Endothelial cell (in vitro differentiated cells): ENCODE measurements around the gene KATNB1. TPM values are rescaled to one million over a fixed set of nuclear protein-coding genes. Genes with fewer than 3 reads are reported as not detected.

Source experiments
- DNase-seq: peaks from one replicate; pipeline ENCODE4 v3.0.0; 2021; ENCODE audit warnings: low spot score
- H3K27ac Mint-ChIP-seq: one replicate; pipeline ENCODE4 v1.8.0; 2021; ENCODE audit warnings: mixed read lengths, inconsistent platforms; ENCODE audit not compliant: unreplicated experiment
- H3K27me3 Mint-ChIP-seq: one replicate; pipeline ENCODE4 v1.8.0; 2021; ENCODE audit warnings: mild to moderate bottlenecking, moderate library complexity, mixed read lengths, inconsistent platforms; ENCODE audit not compliant: unreplicated experiment
- H3K36me3 Mint-ChIP-seq: one replicate; pipeline ENCODE4 v1.8.0; 2021; ENCODE audit warnings: mild to moderate bottlenecking, low read depth, mixed read lengths, inconsistent platforms; ENCODE audit not compliant: unreplicated experiment
- H3K4me1 Mint-ChIP-seq: one replicate; pipeline ENCODE4 v1.8.0; 2021; ENCODE audit warnings: mild to moderate bottlenecking, mixed read lengths, inconsistent platforms; ENCODE audit not compliant: unreplicated experiment
- H3K4me3 Mint-ChIP-seq: one replicate; pipeline ENCODE4 v1.8.0; 2021; ENCODE audit warnings: mild to moderate bottlenecking, mixed read lengths, inconsistent platforms; ENCODE audit not compliant: unreplicated experiment
- H3K9me3 Mint-ChIP-seq: one replicate; pipeline ENCODE4 v1.8.0; 2021; ENCODE audit warnings: mixed read lengths, inconsistent platforms; ENCODE audit not compliant: unreplicated experiment
- total RNA-seq: library from RNA; stranded (reverse); fragmentation: NEBNext Ultra II Directional; extraction: Animal tissue kit (Norgen Biotek cat#: 25700); gene quantifications from one replicate; pipeline ENCODE4 v1.2.1, GENCODE V29; 2021; ENCODE audit not compliant: unreplicated experiment
- TF ChIP-seq, protein P1 (sequence below): fragments of 200-600 bp; sonication (generic); IDR thresholded peaks from one replicate; pipeline ENCODE4 v1.5.0; 2021; ENCODE audit warnings: antibody characterized with exemption; ENCODE audit not compliant: unreplicated experiment

Gene KATNB1
- total RNA-seq, 1 donor from 2014 or later = 29.2 TPM

DNA sequence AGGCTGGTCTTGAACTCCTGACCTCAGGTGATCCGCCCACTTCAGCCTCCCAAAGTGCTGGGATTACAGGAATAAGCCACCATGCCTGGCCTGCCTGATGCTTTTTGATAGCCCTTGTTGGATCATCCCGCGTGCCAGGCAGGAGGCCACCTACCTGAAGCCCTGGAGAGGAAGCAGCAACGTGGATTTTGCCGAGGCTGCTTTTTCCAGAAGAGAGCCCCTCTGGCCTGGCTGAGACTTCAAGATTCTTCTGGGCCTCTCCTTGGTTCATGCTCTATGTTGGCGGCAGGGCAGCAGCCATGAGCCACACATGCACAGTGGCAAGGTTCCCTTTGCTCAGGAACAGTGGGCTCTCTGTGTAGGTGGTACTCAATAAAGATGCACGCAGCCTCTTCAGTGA lies 11.5 kb downstream of the KATNB1 start:
- Mint-ChIP-seq H3K27ac (no peak overlapping the region), H3K4me1 (no peaks in the 10 kb centered on the region)

DNA sequence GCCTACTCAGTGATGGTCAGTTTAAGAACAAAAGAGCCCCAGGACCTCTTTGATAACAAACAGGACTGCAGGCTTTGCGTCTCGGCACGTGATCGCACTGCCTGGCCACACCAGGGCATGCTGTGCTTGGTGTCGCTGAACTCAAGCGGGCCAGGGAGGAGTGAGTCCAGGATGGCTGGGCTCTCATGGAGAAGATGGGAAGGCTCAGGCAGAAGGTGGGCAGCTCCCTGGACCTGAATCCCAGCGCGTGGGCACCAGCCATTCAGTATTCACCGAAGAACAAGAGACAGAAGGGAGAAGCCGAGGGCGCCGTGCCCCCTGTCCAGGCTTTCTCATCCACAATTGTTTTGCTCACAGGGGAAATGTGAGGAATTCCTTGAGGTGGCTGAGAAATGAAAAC lies 11.9 kb downstream of the KATNB1 start:
- Mint-ChIP-seq H3K27me3 (peaks cover 12% of the 10 kb centered on the region), H3K4me1 (no peaks in the 10 kb centered on the region), H3K4me3 (no peak overlapping the region), H3K27ac (no peak overlapping the region), H3K36me3 (peaks cover 27% of the 10 kb centered on the region), H3K9me3 (no peaks in the 10 kb centered on the region)
- TF ChIP-seq, protein P1, sequence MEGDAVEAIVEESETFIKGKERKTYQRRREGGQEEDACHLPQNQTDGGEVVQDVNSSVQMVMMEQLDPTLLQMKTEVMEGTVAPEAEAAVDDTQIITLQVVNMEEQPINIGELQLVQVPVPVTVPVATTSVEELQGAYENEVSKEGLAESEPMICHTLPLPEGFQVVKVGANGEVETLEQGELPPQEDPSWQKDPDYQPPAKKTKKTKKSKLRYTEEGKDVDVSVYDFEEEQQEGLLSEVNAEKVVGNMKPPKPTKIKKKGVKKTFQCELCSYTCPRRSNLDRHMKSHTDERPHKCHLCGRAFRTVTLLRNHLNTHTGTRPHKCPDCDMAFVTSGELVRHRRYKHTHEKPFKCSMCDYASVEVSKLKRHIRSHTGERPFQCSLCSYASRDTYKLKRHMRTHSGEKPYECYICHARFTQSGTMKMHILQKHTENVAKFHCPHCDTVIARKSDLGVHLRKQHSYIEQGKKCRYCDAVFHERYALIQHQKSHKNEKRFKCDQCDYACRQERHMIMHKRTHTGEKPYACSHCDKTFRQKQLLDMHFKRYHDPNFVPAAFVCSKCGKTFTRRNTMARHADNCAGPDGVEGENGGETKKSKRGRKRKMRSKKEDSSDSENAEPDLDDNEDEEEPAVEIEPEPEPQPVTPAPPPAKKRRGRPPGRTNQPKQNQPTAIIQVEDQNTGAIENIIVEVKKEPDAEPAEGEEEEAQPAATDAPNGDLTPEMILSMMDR = no peak
- DNase-seq = no peak

More for the DNA sequence above, 11.5 kb downstream of the KATNB1 start:
- Mint-ChIP-seq H3K36me3 (peaks cover 27% of the 10 kb centered on the region), H3K9me3 (no peaks in the 10 kb centered on the region), H3K27me3 (peaks cover 12% of the 10 kb centered on the region), H3K4me3 (no peak overlapping the region)
- TF ChIP-seq, protein P1 = no peak
- no peak for DNase-seq

DNA sequence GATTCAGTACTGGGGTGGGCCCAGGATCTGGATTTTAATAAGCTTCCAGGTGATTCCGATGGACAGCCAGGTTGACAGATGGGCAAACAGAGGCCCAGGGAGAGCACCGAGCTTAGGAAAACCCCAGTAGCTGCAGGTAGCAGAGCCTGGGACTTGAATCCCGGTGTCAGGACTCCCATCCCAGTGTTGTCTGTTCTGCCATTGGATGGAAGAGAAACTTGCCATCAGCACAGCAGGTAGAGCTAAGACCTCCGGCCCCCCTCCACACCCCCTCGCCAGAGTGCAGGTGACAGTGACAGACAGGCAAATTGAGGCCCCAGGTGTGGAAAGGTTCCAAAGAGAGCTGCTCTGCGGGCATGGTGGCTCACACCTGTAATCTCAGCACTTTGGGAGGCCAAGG lies 12.4 kb downstream of the KATNB1 start:
- Mint-ChIP-seq H3K4me3 (no peak overlapping the region), H3K27ac (no peak overlapping the region), H3K4me1 (no peaks in the 10 kb centered on the region), H3K9me3 (no peaks in the 10 kb centered on the region), H3K36me3 (peaks cover 27% of the 10 kb centered on the region), H3K27me3 (peaks cover 12% of the 10 kb centered on the region)
- TF ChIP-seq, protein P1 = no peak
- DNase-seq = no peak

DNA sequence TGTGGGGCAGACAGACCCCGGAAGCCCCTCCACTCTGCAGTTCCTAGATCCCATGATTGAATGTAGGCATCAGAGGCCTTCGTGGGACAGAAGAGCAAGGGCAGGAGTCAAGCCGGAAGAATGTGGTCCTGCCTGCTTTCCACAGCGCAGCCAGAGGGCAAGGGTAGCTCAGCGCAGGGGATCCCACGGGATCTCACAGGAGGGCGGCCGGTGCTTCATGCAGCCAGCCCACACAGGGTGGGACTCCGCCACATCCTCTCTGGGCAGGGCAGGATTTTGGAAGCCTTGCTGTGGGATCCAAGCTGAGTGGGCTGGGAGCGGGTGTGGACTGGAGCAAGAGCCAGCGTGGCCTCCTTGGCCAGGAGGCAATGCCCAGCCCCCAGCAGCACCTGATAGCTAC lies 13.0 kb downstream of the KATNB1 start:
- DNase-seq = no peak
- Mint-ChIP-seq H3K4me1 (no peaks in the 10 kb centered on the region), H3K27me3 (peaks cover 12% of the 10 kb centered on the region), H3K4me3 (no peak overlapping the region), H3K9me3 (no peaks in the 10 kb centered on the region), H3K27ac (no peak overlapping the region), H3K36me3 (peaks cover 26% of the 10 kb centered on the region)
- TF ChIP-seq, protein P1 = no peak

DNA sequence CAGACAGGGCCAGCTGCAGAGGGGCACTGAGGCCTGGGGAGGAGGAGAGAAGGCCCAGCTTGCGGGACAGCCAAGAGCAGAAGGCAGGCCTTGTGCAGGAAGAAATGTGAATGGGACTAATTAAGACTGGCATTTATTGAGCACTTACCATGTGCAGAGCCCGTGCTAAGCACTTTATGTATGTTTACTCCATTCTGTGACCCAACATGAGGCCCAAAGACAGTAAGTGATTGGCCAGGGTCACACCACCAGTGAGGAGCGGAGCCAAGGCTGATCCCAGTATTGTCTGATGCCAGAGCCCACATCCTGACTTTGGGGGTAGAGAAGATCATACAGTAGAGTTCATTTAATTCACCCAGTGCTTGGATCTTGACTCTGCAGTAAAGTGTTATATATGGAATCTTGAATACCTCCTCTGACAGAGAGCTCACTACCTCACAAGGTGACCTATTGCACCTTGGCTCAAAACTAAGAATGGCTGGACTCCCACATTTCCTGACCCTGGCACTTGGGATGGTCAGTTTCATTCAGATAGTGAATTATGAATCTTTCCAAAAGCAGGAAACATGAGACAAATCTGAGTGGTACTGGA lies 13.6 kb downstream of the KATNB1 start:
- Mint-ChIP-seq H3K4me3 (no peak overlapping the region), H3K36me3 (peaks cover 26% of the 10 kb centered on the region), H3K9me3 (no peaks in the 10 kb centered on the region), H3K4me1 (no peaks in the 10 kb centered on the region), H3K27me3 (peaks cover 13% of the 10 kb centered on the region), H3K27ac (no peak overlapping the region)
- DNase-seq = no peak
- TF ChIP-seq, protein P1 = no peak
